Ectodermal cell (in vitro differentiated cells): ENCODE measurements around the gene OTUB1.
A peak's percentile ranks its signal among the peaks of the same experiment; 100 is the strongest.
"Not testable (repeated sequence)": the region's sequence is repeated elsewhere in the genome, so short reads cannot be mapped to it uniquely, and the experiment has no call there.

Experiments
- H3K27ac ChIP-seq: 2 replicates; pipeline ENCODE4 v1.7.0; 2013; ENCODE audit warnings: mild to moderate bottlenecking, low read depth, low read length; ENCODE audit not compliant: insufficient read depth, poor library complexity, severe bottlenecking
- H3K27me3 ChIP-seq: 2 replicates; pipeline ENCODE4 v1.7.0; 2013; ENCODE audit warnings: mild to moderate bottlenecking, low read length; ENCODE audit not compliant: insufficient read depth, control insufficient read depth, poor library complexity, severe bottlenecking
- H3K36me3 ChIP-seq: one replicate; pipeline ENCODE4 v1.7.0; 2013; ENCODE audit warnings: low read length; ENCODE audit not compliant: control insufficient read depth, insufficient read depth
- H3K4me1 ChIP-seq: one replicate; pipeline ENCODE4 v1.7.0; 2013; ENCODE audit warnings: low read length; ENCODE audit not compliant: control insufficient read depth, insufficient read depth
- H3K4me3 ChIP-seq: 2 replicates; pipeline ENCODE4 v1.7.0; 2013; ENCODE audit warnings: low read depth, low read length, control low read depth; ENCODE audit not compliant: insufficient read depth
- H3K9me3 ChIP-seq: 2 replicates; pipeline ENCODE4 v1.7.0; 2013; ENCODE audit warnings: mild to moderate bottlenecking, low read length, moderate library complexity; ENCODE audit not compliant: control insufficient read depth
- WGBS, 2 experiments: methylation state at CpG; one replicate each; pipeline ENCODE4 v1.1.7; 2013; ENCODE audit warnings: missing lambda C conversion rate in 2 of 2; 5-methylcytosine and 5-hydroxymethylcytosine counted together

Gene OTUB1

DNA sequence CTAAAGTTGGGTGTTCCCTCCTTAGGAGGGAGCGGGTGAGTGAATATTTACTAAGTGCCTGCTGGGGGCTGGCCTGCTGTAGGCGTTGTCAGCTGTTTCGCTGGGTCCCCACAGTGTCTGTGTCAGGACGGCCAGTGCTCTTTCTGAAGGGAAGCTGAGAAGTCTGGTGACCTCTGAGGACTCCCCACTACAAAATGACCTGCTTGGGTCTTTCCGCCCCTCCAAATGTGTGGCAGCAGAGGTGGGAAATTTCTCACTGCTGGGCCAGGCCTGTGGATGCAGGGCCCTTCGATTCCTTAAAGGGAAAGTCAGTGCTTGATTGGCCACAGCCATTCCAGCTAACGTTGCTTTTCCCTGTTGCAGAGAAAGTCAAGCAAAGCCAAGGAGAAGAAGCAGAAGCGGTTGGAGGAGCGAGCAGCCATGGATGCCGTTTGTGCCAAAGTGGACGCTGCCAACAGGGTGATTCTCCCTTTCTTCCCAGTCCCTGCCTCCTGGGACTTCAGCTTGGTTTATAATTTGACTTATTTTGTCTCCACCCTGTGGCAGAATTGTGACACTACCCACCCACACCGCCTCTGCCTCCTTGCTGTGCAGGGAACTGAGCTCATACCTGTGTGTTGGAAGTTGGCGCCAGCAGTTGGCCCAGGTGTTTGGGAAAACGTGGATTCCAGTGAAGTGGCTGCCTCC, 40.6 kb upstream of the OTUB1 start:
- no peaks in the 10 kb centered on the region for H3K27me3 ChIP-seq
- no peaks in the 10 kb centered on the region for H3K9me3 ChIP-seq
- H3K27ac ChIP-seq = no peak overlapping the region
- peaks cover 16% of the 10 kb centered on the region for H3K36me3 ChIP-seq
- no peak overlapping the region for H3K4me3 ChIP-seq
- 74 to 76% methylated on average over 14 of the region's 14 CpGs for WGBS, 2 experiments
- peaks cover 6% of the 10 kb centered on the region for H3K4me1 ChIP-seq

DNA sequence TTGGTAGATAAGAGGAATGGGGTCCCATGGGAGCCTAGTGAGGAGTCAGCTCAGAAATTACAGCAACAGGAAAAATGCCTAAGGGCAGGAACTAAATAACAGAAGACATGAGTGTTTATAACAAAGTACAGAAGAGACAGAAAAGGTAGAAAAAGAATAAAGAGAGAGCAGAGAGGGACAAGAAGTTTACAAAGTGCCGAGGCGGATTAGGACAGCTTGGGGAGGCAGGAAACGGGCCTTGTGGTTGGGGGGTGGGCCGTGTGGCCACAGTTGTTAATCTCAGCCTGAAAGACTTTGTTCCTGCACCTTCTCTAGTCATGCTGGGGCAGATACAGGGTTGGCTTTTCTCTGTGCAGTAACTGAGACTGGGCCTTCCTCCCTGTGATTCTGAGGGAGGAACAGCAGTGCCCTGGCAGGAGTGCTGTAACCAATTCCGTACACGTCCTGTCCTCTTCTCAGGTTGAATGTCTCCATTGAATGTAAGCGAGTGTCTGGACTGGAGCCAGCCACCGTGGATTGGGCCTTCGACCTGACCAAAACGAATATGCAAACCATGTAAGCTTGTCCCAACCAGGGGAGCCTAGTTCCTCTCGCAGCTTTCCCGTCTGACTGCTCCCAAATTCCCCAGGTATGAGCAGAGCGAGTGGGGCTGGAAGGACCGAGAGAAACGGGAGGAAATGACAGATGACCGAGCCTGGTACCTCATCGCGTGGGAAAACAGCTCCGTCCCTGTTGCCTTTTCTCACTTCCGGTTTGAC, 34.3 kb upstream of the OTUB1 start:
- Histone ChIP-seq H3K36me3 (peaks cover 38% of the 10 kb centered on the region), H3K27ac (no peak overlapping the region), H3K27me3 (no peaks in the 10 kb centered on the region), H3K4me1 (no peaks in the 10 kb centered on the region), H3K4me3 (no peak overlapping the region), H3K9me3 (no peaks in the 10 kb centered on the region)
- WGBS, 2 experiments = 94% methylated on average over 20 of the region's 20 CpGs

DNA sequence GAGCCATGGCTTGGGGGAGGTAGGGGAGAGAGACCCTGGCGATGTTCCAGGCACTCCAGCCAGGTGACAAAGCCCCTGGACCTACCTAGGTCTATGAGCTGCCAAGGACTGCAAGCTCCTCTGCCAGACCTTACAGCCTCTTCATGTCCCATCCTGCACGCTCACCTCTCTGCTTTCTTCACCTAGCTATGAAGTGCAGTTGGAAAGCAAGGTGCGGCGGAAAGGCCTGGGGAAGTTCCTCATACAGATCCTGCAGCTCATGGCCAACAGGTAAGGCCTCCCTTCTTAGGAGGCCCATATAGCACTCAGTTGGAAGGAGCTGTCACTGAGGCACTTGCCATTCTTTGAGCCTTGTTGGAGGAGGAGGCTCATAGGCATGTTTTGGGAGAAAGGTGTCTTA, 33.7 kb upstream of the OTUB1 start:
- Histone ChIP-seq H3K27me3 (no peaks in the 10 kb centered on the region), H3K36me3 (peaks cover 32% of the 10 kb centered on the region), H3K9me3 (no peaks in the 10 kb centered on the region), H3K27ac (no peak overlapping the region), H3K4me1 (no peaks in the 10 kb centered on the region), H3K4me3 (no peak overlapping the region)
- WGBS, 2 experiments = 94 to 97% methylated on average over 4 of the region's 4 CpGs

DNA sequence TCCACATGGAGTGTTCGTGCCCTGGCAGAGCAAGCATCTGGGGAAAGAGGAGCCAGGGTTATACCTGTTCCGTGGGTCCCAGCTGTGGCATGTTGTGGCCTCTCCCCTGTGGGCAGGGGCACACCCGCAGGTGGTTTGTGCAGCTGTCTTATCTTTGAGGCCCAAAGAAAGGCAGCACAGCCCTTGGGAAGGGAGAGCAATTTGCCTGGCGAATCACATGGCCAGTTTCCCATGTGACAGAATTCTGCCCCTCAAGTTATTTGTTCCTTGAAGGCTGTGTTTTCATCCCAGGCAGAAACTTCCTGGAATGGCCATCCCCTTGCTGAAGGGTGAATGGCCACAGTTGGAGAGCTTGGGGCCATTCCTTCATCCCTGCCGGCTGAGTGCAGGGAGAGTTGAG, 28.2 kb upstream of the OTUB1 start:
- Histone ChIP-seq H3K4me3 (no peak overlapping the region), H3K36me3 (peaks cover 20% of the 10 kb centered on the region), H3K4me1 (peaks cover 13% of the 10 kb centered on the region), H3K9me3 (no peaks in the 10 kb centered on the region), H3K27ac (no peak overlapping the region), H3K27me3 (no peaks in the 10 kb centered on the region)
- 93 to 96% methylated on average over 5 of the region's 5 CpGs for WGBS, 2 experiments

- Histone ChIP-seq H3K27ac (no peak overlapping the region), H3K4me1 (peaks cover 13% of the 10 kb centered on the region), H3K36me3 (no peaks in the 10 kb centered on the region), H3K27me3 (no peaks in the 10 kb centered on the region), H3K4me3 (no peak overlapping the region), H3K9me3 (no peaks in the 10 kb centered on the region)
- WGBS, 2 experiments = 71 to 72% methylated on average over 19 of the region's 19 CpGs
These were observed 24.4 kb upstream of the OTUB1 start for GRCh38 chr11:63961608-63962412.

DNA sequence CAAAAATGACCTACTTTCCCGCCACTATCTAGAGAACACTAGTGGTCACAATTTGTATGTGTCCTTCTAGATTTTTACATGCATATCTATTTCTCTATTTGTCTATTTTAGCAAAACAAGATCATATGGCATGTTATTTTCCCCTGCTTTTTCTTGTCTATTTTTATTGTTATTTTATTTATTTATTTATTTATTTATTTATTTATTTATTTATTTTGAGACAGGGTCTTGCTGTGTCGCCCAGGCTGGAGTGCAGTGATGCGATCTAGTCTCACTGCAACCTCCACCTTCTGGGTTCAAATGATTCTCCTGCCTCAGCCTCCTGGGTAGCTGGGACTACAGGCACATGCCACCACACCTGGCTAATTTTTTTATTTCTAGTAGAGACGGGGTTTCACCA, 22.3 kb upstream of the OTUB1 start:
- not testable (repeated sequence) for H3K27me3 ChIP-seq, H3K36me3 ChIP-seq, H3K9me3 ChIP-seq, H3K4me3 ChIP-seq, H3K27ac ChIP-seq
- WGBS, 2 experiments = 98% methylated on average over 4 of the region's 4 CpGs
- peaks cover 13% of the 10 kb centered on the region for H3K4me1 ChIP-seq

GRCh38 chr11:63966444-63966843, 19.8 kb upstream of the OTUB1 start:
- H3K4me1 ChIP-seq = peaks cover 10% of the 10 kb centered on the region
- WGBS, 2 experiments = 89 to 97% methylated on average over 1 of the region's 1 CpG
- no peak overlapping the region for H3K27ac ChIP-seq
- H3K27me3 ChIP-seq = peaks cover 8% of the 10 kb centered on the region
- no peak overlapping the region for H3K4me3 ChIP-seq
- no peaks in the 10 kb centered on the region for H3K9me3 ChIP-seq
- H3K36me3 ChIP-seq = no peaks in the 10 kb centered on the region

GRCh38 chr11:63969461-63969860, 16.8 kb upstream of the OTUB1 start:
- H3K4me1 ChIP-seq = no peaks in the 10 kb centered on the region
- H3K36me3 ChIP-seq = no peaks in the 10 kb centered on the region
- WGBS, 2 experiments = 90 to 91% methylated on average over 2 of the region's 2 CpGs
- peaks cover 8% of the 10 kb centered on the region for H3K27me3 ChIP-seq
- H3K9me3 ChIP-seq = no peaks in the 10 kb centered on the region
- no peak overlapping the region for H3K4me3 ChIP-seq
- no peak overlapping the region for H3K27ac ChIP-seq

GRCh38 chr11:63970902-63971301, 15.3 kb upstream of the OTUB1 start:
- Histone ChIP-seq H3K27ac (no peak overlapping the region), H3K4me1 (peaks cover 2% of the 10 kb centered on the region), H3K4me3 (no peak overlapping the region), H3K36me3 (no peaks in the 10 kb centered on the region), H3K27me3 (peaks cover 8% of the 10 kb centered on the region), H3K9me3 (no peaks in the 10 kb centered on the region)
- 82 to 88% methylated on average over 5 of the region's 5 CpGs for WGBS, 2 experiments

DNA sequence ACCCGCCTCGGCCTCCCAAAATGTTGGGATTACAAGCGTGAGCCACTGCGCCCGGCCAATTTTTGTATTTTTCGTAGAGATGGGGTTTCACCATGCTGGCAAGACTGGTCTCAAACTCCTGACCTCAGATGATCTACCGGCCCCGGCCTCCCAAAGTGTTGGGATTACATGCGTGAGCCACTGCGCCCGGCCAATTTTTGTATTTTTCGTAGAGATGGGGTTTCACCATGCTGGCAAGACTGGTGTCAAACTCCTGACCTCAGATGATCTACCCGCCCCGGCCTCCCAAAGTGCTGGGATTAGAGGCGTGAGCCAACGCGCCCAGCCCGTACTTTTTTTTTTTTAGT, 12.4 kb upstream of the OTUB1 start:
- 82 to 86% methylated on average over 18 of the region's 18 CpGs for WGBS, 2 experiments
- not testable (repeated sequence) for H3K9me3 ChIP-seq, H3K27ac ChIP-seq, H3K27me3 ChIP-seq, H3K36me3 ChIP-seq
- peak overlapping the region; percentile 77 for H3K4me3 ChIP-seq
- H3K4me1 ChIP-seq = peaks cover 14% of the 10 kb centered on the region
